Natural killer cell (primary cell): ENCODE results near the gene SLC10A3. TPM values are rescaled to one million over a fixed set of nuclear protein-coding genes. Genes with fewer than 3 reads are reported as not detected.

Experiments used
- ATAC-seq, 3 donors: fragments of 150-1000 bp in 2 of 3; fragments of 200-7000 bp in 1 of 3; cut with Tn5 transposase; 1 replicate in 1 of 3; 2 replicates in 2 of 3; pipeline ENCODE4 v1.10.0; 2021; ENCODE audit warnings: mild to moderate bottlenecking in 2 of 3, moderate library complexity in 2 of 3
- DNase-seq, 2 donors: peaks; one replicate each; pipeline versions ENCODE4 v3.0.0 to v3.0.0-alpha.2; 2013 to 2021; ENCODE audit warnings: mixed read lengths in 1 of 2
- H3K27ac ChIP-seq: one replicate; pipeline ENCODE4 v1.5.1; 2013; ENCODE audit warnings: mild to moderate bottlenecking, low read length
- H3K27me3 ChIP-seq: one replicate; pipeline ENCODE4 v1.6.1; 2013; ENCODE audit warnings: low read length; ENCODE audit not compliant: control insufficient read depth, insufficient read depth
- H3K36me3 ChIP-seq: one replicate; pipeline ENCODE4 v1.6.1; 2013; ENCODE audit warnings: low read length; ENCODE audit not compliant: control insufficient read depth, insufficient read depth
- H3K4me1 ChIP-seq: one replicate; pipeline ENCODE4 v1.6.1; 2013; ENCODE audit warnings: low read length; ENCODE audit not compliant: control insufficient read depth, insufficient read depth
- H3K4me3 ChIP-seq: one replicate; pipeline ENCODE4 v1.5.1; 2013; ENCODE audit warnings: low read length
- H3K9me3 ChIP-seq: one replicate; pipeline ENCODE4 v1.6.1; 2013; ENCODE audit warnings: low read length; ENCODE audit not compliant: control insufficient read depth, insufficient read depth
- H3K27ac Mint-ChIP-seq, 2 donors: one replicate each; pipeline ENCODE4 v1.8.0; 2022; ENCODE audit warnings: mild to moderate bottlenecking in 2 of 2, mixed read lengths in 2 of 2, moderate library complexity in 1 of 2
- H3K27me3 Mint-ChIP-seq, 2 donors: one replicate each; pipeline ENCODE4 v1.8.0; 2022; ENCODE audit warnings: low read depth in 2 of 2, mixed read lengths in 2 of 2
- H3K36me3 Mint-ChIP-seq: one replicate; pipeline ENCODE4 v1.8.0; 2022; ENCODE audit warnings: mixed read lengths
- H3K4me1 Mint-ChIP-seq, 2 donors: one replicate each; pipeline ENCODE4 v1.8.0; 2022; ENCODE audit warnings: mixed read lengths in 2 of 2
- H3K4me3 Mint-ChIP-seq: one replicate; pipeline ENCODE4 v1.8.0; 2022; ENCODE audit warnings: mild to moderate bottlenecking, moderate library complexity, mixed read lengths
- H3K9me3 Mint-ChIP-seq, 2 donors: one replicate each; pipeline ENCODE4 v1.8.0; 2022; ENCODE audit warnings: mixed read lengths in 2 of 2
- CTCF ChIP-seq: fragments of 200-600 bp; IDR thresholded peaks from one replicate; pipeline ENCODE4 v1.8.0; 2022; ENCODE audit warnings: antibody characterized with exemption
- WGBS: methylation state at CpG from one replicate; pipeline ENCODE4 v1.1.7; 2013; ENCODE audit warnings: missing lambda C conversion rate; ENCODE audit not compliant: insufficient coverage; 5-methylcytosine and 5-hydroxymethylcytosine counted together
- intact Hi-C: fragments of 100-400 bp; cut with micrococcal nuclease; formaldehyde crosslinking; loops from one replicate; pipeline ENCODE4 v1.14.2; 2022
- total RNA-seq, 4 donors: library from RNA; stranded (reverse); fragments of 120-200 nt in 1 of 4; gene quantifications; one replicate each; pipeline versions ENCODE4 v1.2.3 to v1.2.4, GENCODE V29; 2013 to 2022

Gene SLC10A3
- total RNA-seq, 3 donors from 2014 or later (not counting 1 experiment from before 2014, with no cell fraction given), result 26.5 to 42.1 (median 31.8) TPM

GRCh38 chrX:154525606-154526490 is 35.4 kb upstream of the SLC10A3 start:
- ATAC-seq (no peak), DNase-seq (no peak)
- no peaks in the 10 kb centered on the region for H3K36me3 Mint-ChIP-seq
- Histone ChIP-seq H3K27me3 (no peaks in the 10 kb centered on the region), H3K27ac (no peak overlapping the region), H3K4me1 (peaks cover 17% of the 10 kb centered on the region), H3K4me3 (no peak overlapping the region), H3K9me3 (no peaks in the 10 kb centered on the region), H3K36me3 (no peaks in the 10 kb centered on the region)
- WGBS, result 77% methylated on average over 13 of the region's 14 CpGs
- H3K27me3 Mint-ChIP-seq, result no peaks in the 10 kb centered on the region
- no peak overlapping the region for H3K4me3 Mint-ChIP-seq
- no peak for TF ChIP-seq CTCF
- intact Hi-C loops, result no loop called here
- peaks cover 19 to 20% of the 10 kb centered on the region in 2 donors for H3K4me1 Mint-ChIP-seq
- no peaks in the 10 kb centered on the region for H3K9me3 Mint-ChIP-seq
- peak overlapping the region in 1 of 2 donors; percentile 79 for H3K27ac Mint-ChIP-seq

- intact Hi-C loops, result no loop called here
- H3K27me3 Mint-ChIP-seq, result no peaks in the 10 kb centered on the region
- H3K4me3 ChIP-seq, result no peak overlapping the region
- H3K4me3 Mint-ChIP-seq, result no peak overlapping the region
- no peaks in the 10 kb centered on the region for H3K9me3 Mint-ChIP-seq
- no peak overlapping the region for H3K27ac ChIP-seq
- no peaks in the 10 kb centered on the region for H3K36me3 Mint-ChIP-seq
- ATAC-seq, result no peak
- H3K27ac Mint-ChIP-seq, result no peak overlapping the region
- H3K27me3 ChIP-seq, result no peaks in the 10 kb centered on the region
- TF ChIP-seq CTCF, result no peak
- no peaks in the 10 kb centered on the region for H3K36me3 ChIP-seq
- DNase-seq, result no peak
- no peaks in the 10 kb centered on the region for H3K9me3 ChIP-seq
- H3K4me1 Mint-ChIP-seq, result peaks cover 13 to 14% of the 10 kb centered on the region in 2 donors
- H3K4me1 ChIP-seq, result peaks cover 20% of the 10 kb centered on the region
- WGBS, result 98% methylated on average over 8 of the region's 8 CpGs
Observed at GRCh38 chrX:154519389-154519788, 29.0 kb upstream of the SLC10A3 start.

GRCh38 chrX:154517101-154517781 is 26.8 kb upstream of the SLC10A3 start:
- intact Hi-C loops, result no loop called here
- no peaks in the 10 kb centered on the region for H3K9me3 ChIP-seq
- ATAC-seq (no peak), DNase-seq (no peak)
- H3K4me3 ChIP-seq, result no peak overlapping the region
- Mint-ChIP-seq H3K27me3 (no peaks in the 10 kb centered on the region), H3K9me3 (no peaks in the 10 kb centered on the region), H3K4me1 (peaks cover 13 to 22% of the 10 kb centered on the region in 2 donors), H3K4me3 (no peak overlapping the region), H3K36me3 (no peaks in the 10 kb centered on the region), H3K27ac (peak overlapping the region; percentile 84 to 91)
- WGBS, result 86% methylated on average over 22 of the region's 25 CpGs
- H3K4me1 ChIP-seq, result peaks cover 20% of the 10 kb centered on the region
- no peaks in the 10 kb centered on the region for H3K27me3 ChIP-seq
- H3K36me3 ChIP-seq, result no peaks in the 10 kb centered on the region
- no peak for TF ChIP-seq CTCF
- peak overlapping the region; percentile 80 for H3K27ac ChIP-seq
